HG02840 (cell line): ENCODE data around the gene SCAMP2.

Experiments
- ATAC-seq: cut with Tn5 transposase; IDR thresholded peaks from one replicate; pipeline ENCODE4 v1.9.1; 2021; ENCODE audit warnings: mild to moderate bottlenecking, moderate library complexity, moderate number of reproducible peaks; ENCODE audit not compliant: unreplicated experiment, low FRiP score

SCAMP2 gene

GRCh38 chr15:74800559-74801094 lies 72.5 kb downstream of the SCAMP2 start:
- no peak for ATAC-seq

GRCh38 chr15:74799856-74800558 lies 73.2 kb downstream of the SCAMP2 start:
- no peak for ATAC-seq

GRCh38 chr15:74799255-74799855 lies 73.8 kb downstream of the SCAMP2 start:
- no peak for ATAC-seq

GRCh38 chr15:74798388-74799254 lies 74.5 kb downstream of the SCAMP2 start:
- no peak for ATAC-seq

GRCh38 chr15:74795966-74796625 lies 77.1 kb downstream of the SCAMP2 start:
- ATAC-seq: no peak

GRCh38 chr15:74794970-74795349 lies 78.2 kb downstream of the SCAMP2 start:
- no peak for ATAC-seq

- ATAC-seq: no peak
Measured at GRCh38 chr15:74794248-74794969, 78.8 kb downstream of the SCAMP2 start.
